22Rv1 (cell line): Measurements from ENCODE around the gene MRPL3.

Experiments used
- ZFX ChIP-seq: fragments of 450-650 bp; IDR thresholded peaks from 2 replicates; pipeline ENCODE4 v1.6.1; 2017; ENCODE audit warnings: antibody characterized with exemption, borderline replicate concordance
- TF ChIP-seq, protein P1 (sequence below): fragments of 450-650 bp; IDR thresholded peaks from 2 replicates; pipeline ENCODE4 v1.5.1; 2017; ENCODE audit warnings: mild to moderate bottlenecking

DNA sequence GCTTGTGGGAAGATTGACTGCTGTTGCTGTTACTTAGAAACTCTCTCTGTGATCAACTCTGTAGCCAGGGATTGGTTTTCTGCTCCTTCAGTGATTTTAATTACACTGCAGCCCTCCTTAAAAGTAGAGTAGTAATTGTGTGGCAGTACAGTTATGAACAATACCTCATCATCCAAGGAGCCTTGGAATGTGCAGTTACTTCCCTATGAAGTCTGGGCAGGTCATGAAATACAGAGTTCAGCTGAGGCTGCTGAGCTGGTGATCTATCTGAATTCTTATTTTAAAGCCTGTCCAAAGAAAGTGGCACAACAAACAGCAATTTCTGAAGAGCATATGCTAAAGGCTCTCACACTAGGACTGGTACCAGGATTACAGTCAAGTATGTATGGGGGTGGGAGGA, 37.4 kb upstream of the MRPL3 start:
- TF ChIP-seq, protein P1, sequence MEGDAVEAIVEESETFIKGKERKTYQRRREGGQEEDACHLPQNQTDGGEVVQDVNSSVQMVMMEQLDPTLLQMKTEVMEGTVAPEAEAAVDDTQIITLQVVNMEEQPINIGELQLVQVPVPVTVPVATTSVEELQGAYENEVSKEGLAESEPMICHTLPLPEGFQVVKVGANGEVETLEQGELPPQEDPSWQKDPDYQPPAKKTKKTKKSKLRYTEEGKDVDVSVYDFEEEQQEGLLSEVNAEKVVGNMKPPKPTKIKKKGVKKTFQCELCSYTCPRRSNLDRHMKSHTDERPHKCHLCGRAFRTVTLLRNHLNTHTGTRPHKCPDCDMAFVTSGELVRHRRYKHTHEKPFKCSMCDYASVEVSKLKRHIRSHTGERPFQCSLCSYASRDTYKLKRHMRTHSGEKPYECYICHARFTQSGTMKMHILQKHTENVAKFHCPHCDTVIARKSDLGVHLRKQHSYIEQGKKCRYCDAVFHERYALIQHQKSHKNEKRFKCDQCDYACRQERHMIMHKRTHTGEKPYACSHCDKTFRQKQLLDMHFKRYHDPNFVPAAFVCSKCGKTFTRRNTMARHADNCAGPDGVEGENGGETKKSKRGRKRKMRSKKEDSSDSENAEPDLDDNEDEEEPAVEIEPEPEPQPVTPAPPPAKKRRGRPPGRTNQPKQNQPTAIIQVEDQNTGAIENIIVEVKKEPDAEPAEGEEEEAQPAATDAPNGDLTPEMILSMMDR, result no peak
- TF ChIP-seq ZFX, result no peak
